Type B pancreatic cell (in vitro differentiated cells): Measurements from ENCODE around the gene TSHR. TPM values are rescaled to one million over a fixed set of nuclear protein-coding genes. Genes with fewer than 3 reads are reported as not detected.
A peak's percentile ranks its signal among the peaks of the same experiment; 100 is the strongest.

Experiments
- DNase-seq: peaks from one replicate; pipeline ENCODE4 v3.0.0; 2021; ENCODE audit warnings: mixed read lengths; ENCODE audit not compliant: unreplicated experiment; ENCODE audit errors: extremely low spot score
- H3K27ac Mint-ChIP-seq: 2 replicates; pipeline ENCODE4 v1.8.0; 2021; ENCODE audit warnings: mild to moderate bottlenecking, mixed read lengths
- H3K27me3 Mint-ChIP-seq: 2 replicates; pipeline ENCODE4 v1.8.0; 2021; ENCODE audit warnings: mixed read lengths
- H3K36me3 Mint-ChIP-seq: 2 replicates; pipeline ENCODE4 v1.8.0; 2021; ENCODE audit warnings: mixed read lengths
- H3K4me1 Mint-ChIP-seq: one replicate; pipeline ENCODE4 v1.8.0; 2021; ENCODE audit warnings: mixed read lengths; ENCODE audit not compliant: unreplicated experiment
- H3K4me3 Mint-ChIP-seq: 2 replicates; pipeline ENCODE4 v1.8.0; 2021; ENCODE audit warnings: mild to moderate bottlenecking, mixed read lengths
- H3K9me3 Mint-ChIP-seq: 2 replicates; pipeline ENCODE4 v1.8.0; 2021; ENCODE audit warnings: mixed read lengths
- CTCF ChIP-seq: fragments of 200-600 bp; sonication (generic); conservative IDR thresholded peaks from 2 replicates; pipeline ENCODE4 v1.5.0; 2021; ENCODE audit warnings: antibody characterized with exemption, mild to moderate bottlenecking
- total RNA-seq: library from RNA; stranded (reverse); gene quantifications from 2 replicates; pipeline ENCODE4 v1.2.1, GENCODE V29; 2021; ENCODE audit warnings: low replicate concordance

The TSHR gene
- total RNA-seq, 1 donor from 2014 or later = 0.65 TPM

DNA sequence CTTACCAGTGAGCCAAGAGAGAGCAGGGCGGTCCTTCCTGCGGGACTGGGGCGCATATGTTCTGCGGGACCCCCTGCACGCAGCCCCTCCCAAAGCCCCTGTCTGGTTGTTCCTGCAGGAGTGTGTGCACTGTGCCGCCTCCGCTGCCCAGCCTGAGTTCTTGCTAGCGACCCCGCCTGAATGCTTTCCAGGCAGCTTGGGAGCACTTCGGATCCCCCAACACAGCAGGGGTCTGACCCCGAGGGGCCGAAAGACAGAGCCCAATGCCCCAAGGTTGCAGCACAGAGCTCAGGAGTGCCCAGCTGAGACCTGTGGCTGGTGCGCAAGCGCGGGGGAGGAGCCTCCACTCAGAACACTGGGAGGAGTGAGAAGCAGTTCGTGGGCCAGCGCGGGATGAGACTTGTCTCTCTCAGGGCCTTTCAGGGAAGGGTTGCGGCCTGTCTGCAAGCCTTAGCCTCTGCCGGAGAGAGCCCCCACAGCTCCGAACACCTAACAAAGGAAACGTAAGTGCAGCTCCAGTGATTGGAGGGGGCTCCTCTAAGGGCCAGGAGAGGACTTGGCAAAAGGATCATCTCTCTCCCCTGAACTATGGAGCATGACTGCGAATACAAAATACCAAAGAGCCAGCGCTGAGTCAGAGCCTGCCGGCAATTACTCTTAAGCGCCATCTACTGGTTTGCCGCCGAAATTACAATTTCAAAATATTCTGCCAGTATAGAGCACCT lies 214.8 kb downstream of the TSHR start:
- Mint-ChIP-seq H3K36me3 (no peaks in the 10 kb centered on the region), H3K27ac (peak overlapping the region; percentile 95), H3K4me3 (peak overlapping the region; percentile 95), H3K4me1 (peaks cover 11% of the 10 kb centered on the region), H3K27me3 (no peaks in the 10 kb centered on the region), H3K9me3 (no peaks in the 10 kb centered on the region)
- TF ChIP-seq CTCF = peak; percentile 93
- peak; percentile 87 for DNase-seq

GRCh38 chr14:81170829-81171195 lies 215.4 kb downstream of the TSHR start:
- no peak for DNase-seq
- H3K9me3 Mint-ChIP-seq = no peaks in the 10 kb centered on the region
- H3K27ac Mint-ChIP-seq = peak overlapping the region; percentile 95
- TF ChIP-seq CTCF = peak; percentile 31
- H3K4me1 Mint-ChIP-seq = peaks cover 11% of the 10 kb centered on the region
- H3K4me3 Mint-ChIP-seq = peak overlapping the region; percentile 95
- H3K27me3 Mint-ChIP-seq = no peaks in the 10 kb centered on the region
- no peaks in the 10 kb centered on the region for H3K36me3 Mint-ChIP-seq

DNA sequence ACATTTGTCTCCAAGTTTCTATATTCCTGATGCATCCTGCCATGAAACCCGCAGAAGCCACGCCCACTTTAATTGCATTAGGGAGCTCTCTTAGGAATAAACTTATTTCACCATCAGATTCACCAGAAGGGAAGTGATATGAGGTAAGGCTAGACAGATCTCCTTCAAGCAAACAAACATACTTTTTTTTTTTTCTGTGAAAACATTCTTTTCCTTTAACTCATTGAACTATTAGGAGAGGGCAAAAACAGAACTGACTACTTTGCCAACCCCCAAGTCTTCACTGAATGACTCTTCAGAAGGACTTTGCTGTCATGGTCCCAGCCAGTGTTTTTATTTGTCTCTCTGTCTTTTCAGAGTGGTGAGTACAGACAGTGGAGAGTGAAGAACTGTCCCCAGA lies 216.9 kb downstream of the TSHR start:
- no peak for DNase-seq
- Mint-ChIP-seq H3K27ac (peak overlapping the region; percentile 86), H3K36me3 (no peaks in the 10 kb centered on the region), H3K27me3 (no peaks in the 10 kb centered on the region), H3K4me1 (peaks cover 11% of the 10 kb centered on the region), H3K4me3 (no peak overlapping the region), H3K9me3 (no peaks in the 10 kb centered on the region)
- no peak for TF ChIP-seq CTCF

- Mint-ChIP-seq H3K27me3 (no peaks in the 10 kb centered on the region), H3K4me3 (peak overlapping the region; percentile 26), H3K36me3 (no peaks in the 10 kb centered on the region), H3K27ac (peak overlapping the region; percentile 86), H3K4me1 (peaks cover 11% of the 10 kb centered on the region), H3K9me3 (no peaks in the 10 kb centered on the region)
- DNase-seq = no peak
- TF ChIP-seq CTCF = no peak
Measured at GRCh38 chr14:81172881-81173280, 217.5 kb downstream of the TSHR start.

DNA sequence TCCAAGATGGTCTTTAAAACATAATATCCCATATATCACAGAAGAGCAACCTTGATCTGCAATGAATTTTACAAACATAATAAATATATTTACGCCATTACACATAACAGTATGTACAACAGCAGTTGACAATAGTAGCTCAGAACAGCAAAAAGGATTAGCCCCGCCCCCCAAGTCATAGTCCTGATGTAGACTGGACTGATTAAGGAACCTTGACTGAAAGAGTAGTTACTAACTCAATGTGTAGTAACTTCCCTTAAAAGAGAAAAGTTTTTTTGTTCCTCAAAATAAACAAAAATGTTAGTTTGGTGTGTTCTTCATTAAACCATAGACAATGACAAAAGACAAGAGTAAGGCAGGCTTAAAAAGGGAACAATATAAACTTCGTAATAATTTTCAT lies 220.8 kb downstream of the TSHR start:
- Mint-ChIP-seq H3K9me3 (no peaks in the 10 kb centered on the region), H3K4me1 (no peaks in the 10 kb centered on the region), H3K27ac (no peak overlapping the region), H3K4me3 (no peak overlapping the region), H3K36me3 (peaks cover 5% of the 10 kb centered on the region), H3K27me3 (no peaks in the 10 kb centered on the region)
- TF ChIP-seq CTCF = no peak
- no peak for DNase-seq
